ENCODE data around the gene KCNK5. TPM values are rescaled to one million over a fixed set of nuclear protein-coding genes. Genes with fewer than 3 reads are reported as not detected.

Gene KCNK5
- polyA plus RNA-seq, 3 donors = 0.09 TPM; not detected in 2

DNA sequence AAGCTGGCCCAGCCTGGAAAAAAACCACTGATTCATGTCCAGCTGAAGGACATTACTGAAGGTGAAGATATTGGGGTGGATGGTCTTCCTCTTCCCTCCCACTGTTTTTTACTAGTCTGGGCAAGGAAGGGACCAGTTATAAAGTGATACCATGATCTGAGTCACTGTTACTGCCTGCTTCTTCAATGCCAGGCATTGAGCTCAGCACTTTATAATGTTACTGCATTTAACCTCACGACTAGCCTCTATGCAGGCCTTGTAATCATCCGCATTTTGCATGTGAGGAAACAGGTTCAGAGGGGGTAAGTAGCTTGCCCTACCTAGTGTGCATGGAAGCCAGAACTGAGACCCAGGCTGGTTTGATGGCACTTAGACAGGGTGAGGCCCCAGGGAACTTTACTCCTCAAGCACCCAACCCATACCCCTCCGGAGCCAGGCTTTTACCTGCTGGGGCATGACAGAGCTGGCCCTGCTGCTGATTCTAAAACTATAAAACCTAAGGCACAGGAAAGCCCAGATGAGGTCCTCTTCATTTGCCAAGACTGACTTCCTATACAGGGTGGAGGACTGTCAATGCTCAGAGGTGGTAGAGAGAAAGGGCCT is 11.0 kb upstream of the KCNK5 start:
- H3K4me1 ChIP-seq (ENCODE audit: control insufficient read depth in 1 of 2, insufficient read depth in 2 of 2, low read length in 2 of 2) = no peaks in the 10 kb centered on the region
- intact Hi-C loops (cut with micrococcal nuclease) = no loop called here
- H3K27ac ChIP-seq (ENCODE audit: low read depth in 1 of 2, low read length in 2 of 2) = no peak overlapping the region
- no peaks in the 10 kb centered on the region for H3K79me2 ChIP-seq (ENCODE audit: insufficient read depth, low read length)
- Mint-ChIP-seq H3K36me3 (no peaks in the 10 kb centered on the region), H3K27ac (no peak overlapping the region), H3K9me3 (no peaks in the 10 kb centered on the region), H3K27me3 (ENCODE audit: low read depth in 3 of 3) (peaks cover 0 to 3% (median 1%) of the 10 kb centered on the region in 3 donors), H3K4me1 (no peaks in the 10 kb centered on the region), H3K4me3 (no peak overlapping the region)
- no peak overlapping the region for H3K9ac ChIP-seq (ENCODE audit: insufficient read depth, low read length, poor library complexity, severe bottlenecking)
- TF ChIP-seq, protein P1, sequence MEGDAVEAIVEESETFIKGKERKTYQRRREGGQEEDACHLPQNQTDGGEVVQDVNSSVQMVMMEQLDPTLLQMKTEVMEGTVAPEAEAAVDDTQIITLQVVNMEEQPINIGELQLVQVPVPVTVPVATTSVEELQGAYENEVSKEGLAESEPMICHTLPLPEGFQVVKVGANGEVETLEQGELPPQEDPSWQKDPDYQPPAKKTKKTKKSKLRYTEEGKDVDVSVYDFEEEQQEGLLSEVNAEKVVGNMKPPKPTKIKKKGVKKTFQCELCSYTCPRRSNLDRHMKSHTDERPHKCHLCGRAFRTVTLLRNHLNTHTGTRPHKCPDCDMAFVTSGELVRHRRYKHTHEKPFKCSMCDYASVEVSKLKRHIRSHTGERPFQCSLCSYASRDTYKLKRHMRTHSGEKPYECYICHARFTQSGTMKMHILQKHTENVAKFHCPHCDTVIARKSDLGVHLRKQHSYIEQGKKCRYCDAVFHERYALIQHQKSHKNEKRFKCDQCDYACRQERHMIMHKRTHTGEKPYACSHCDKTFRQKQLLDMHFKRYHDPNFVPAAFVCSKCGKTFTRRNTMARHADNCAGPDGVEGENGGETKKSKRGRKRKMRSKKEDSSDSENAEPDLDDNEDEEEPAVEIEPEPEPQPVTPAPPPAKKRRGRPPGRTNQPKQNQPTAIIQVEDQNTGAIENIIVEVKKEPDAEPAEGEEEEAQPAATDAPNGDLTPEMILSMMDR (IDR thresholded peaks at IDR 0.05) = no peak
- no peak overlapping the region for H3K4me2 ChIP-seq (replicated peaks; ENCODE audit: extremely low read depth, low read length, poor library complexity, severe bottlenecking)
- no peaks in the 10 kb centered on the region for H3K27me3 ChIP-seq (ENCODE audit: control insufficient read depth in 2 of 2, insufficient read depth in 2 of 2, low read length in 2 of 2)
- DNase-seq = no peak
- H3K36me3 ChIP-seq (replicated peaks in 1 of 2; ENCODE audit: control insufficient read depth in 1 of 2, insufficient read depth in 2 of 2, low read length in 2 of 2) = no peaks in the 10 kb centered on the region
- H3K9me3 ChIP-seq (replicated peaks in 1 of 2; ENCODE audit: control insufficient read depth in 1 of 2, insufficient read depth in 1 of 2, low read length in 2 of 2) = no peaks in the 10 kb centered on the region
- H4K20me1 ChIP-seq (ENCODE audit: insufficient read depth, low read length) = no peaks in the 10 kb centered on the region
- WGBS (ENCODE audit: insufficient coverage) = 100% methylated on average over 1 of the region's 3 CpGs
- H2AFZ ChIP-seq (ENCODE audit: insufficient read depth, low read depth, low read length, poor library complexity, severe bottlenecking) = no peak overlapping the region
- H3K4me3 ChIP-seq (replicated peaks in 1 of 3; ENCODE audit: low read depth in 2 of 3, low read length in 3 of 3) = no peak overlapping the region

- TF ChIP-seq, protein P1 (IDR thresholded peaks at IDR 0.05) = no peak
- Mint-ChIP-seq H3K27ac (no peak overlapping the region), H3K36me3 (no peaks in the 10 kb centered on the region), H3K9me3 (no peaks in the 10 kb centered on the region), H3K4me3 (no peak overlapping the region), H3K27me3 (ENCODE audit: low read depth in 3 of 3) (peaks cover under 1 to 2% (median 1%) of the 10 kb centered on the region in 3 donors), H3K4me1 (no peaks in the 10 kb centered on the region)
- H3K9me3 ChIP-seq (replicated peaks in 1 of 2; ENCODE audit: control insufficient read depth in 1 of 2, insufficient read depth in 1 of 2, low read length in 2 of 2) = no peaks in the 10 kb centered on the region
- 100% methylated on average over 4 of the region's 7 CpGs for WGBS (ENCODE audit: insufficient coverage)
- intact Hi-C loops (cut with micrococcal nuclease) = no loop called here
- H3K9ac ChIP-seq (ENCODE audit: insufficient read depth, low read length, poor library complexity, severe bottlenecking) = no peak overlapping the region
- no peak for DNase-seq
- H3K4me1 ChIP-seq (ENCODE audit: control insufficient read depth in 1 of 2, insufficient read depth in 2 of 2, low read length in 2 of 2) = no peaks in the 10 kb centered on the region
- H3K4me3 ChIP-seq (replicated peaks in 1 of 3; ENCODE audit: low read depth in 2 of 3, low read length in 3 of 3) = no peak overlapping the region
- H3K27ac ChIP-seq (ENCODE audit: low read depth in 1 of 2, low read length in 2 of 2) = no peak overlapping the region
- H3K4me2 ChIP-seq (replicated peaks; ENCODE audit: extremely low read depth, low read length, poor library complexity, severe bottlenecking) = no peak overlapping the region
- no peaks in the 10 kb centered on the region for H3K79me2 ChIP-seq (ENCODE audit: insufficient read depth, low read length)
- no peak overlapping the region for H2AFZ ChIP-seq (ENCODE audit: insufficient read depth, low read depth, low read length, poor library complexity, severe bottlenecking)
- H4K20me1 ChIP-seq (ENCODE audit: insufficient read depth, low read length) = no peaks in the 10 kb centered on the region
- H3K36me3 ChIP-seq (replicated peaks in 1 of 2; ENCODE audit: control insufficient read depth in 1 of 2, insufficient read depth in 2 of 2, low read length in 2 of 2) = no peaks in the 10 kb centered on the region
- H3K27me3 ChIP-seq (ENCODE audit: control insufficient read depth in 2 of 2, insufficient read depth in 2 of 2, low read length in 2 of 2) = no peaks in the 10 kb centered on the region
Observed at GRCh38 chr6:39239527-39240154, 10.4 kb upstream of the KCNK5 start.
